ENCODE data around the gene GDI1. TPM values are rescaled to one million over a fixed set of nuclear protein-coding genes. Genes with fewer than 3 reads are reported as not detected.

Gene GDI1
- total RNA-seq, 2 donors from 2014 or later: 157 to 187 TPM

DNA sequence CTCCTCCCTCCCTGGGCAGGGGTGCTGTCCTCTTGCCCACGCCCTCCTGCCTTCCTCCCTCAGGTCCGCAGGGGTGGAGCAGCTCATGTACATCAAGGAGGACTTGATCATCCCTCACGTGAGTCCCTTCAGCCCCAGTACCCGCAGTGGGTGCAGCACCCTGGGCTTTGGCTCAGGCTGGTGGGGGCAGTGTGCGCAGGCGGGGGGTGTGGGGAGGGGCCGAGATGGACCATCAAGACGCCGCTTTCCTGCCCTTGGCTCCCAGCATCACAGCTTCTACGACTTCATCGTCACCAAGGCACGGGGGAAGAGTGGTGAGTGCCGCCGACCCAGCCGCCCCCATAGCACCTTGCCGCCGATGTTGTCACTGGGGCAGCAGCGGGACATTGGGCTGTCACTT lies 12.7 kb downstream of the GDI1 start:
- peaks cover 0 to 13% of the 10 kb centered on the region in 2 donors for H3K4me1 Mint-ChIP-seq (ENCODE audit: low read depth in 2 of 2)
- H3K27me3 Mint-ChIP-seq: no peaks in the 10 kb centered on the region
- no peak overlapping the region for H3K27ac Mint-ChIP-seq
- no peak overlapping the region for H3K4me3 Mint-ChIP-seq
- no peak for DNase-seq (ENCODE audit: low spot score)
- no peaks in the 10 kb centered on the region for H3K36me3 Mint-ChIP-seq
- ATAC-seq: no peak
- no peaks in the 10 kb centered on the region for H3K9me3 Mint-ChIP-seq

DNA sequence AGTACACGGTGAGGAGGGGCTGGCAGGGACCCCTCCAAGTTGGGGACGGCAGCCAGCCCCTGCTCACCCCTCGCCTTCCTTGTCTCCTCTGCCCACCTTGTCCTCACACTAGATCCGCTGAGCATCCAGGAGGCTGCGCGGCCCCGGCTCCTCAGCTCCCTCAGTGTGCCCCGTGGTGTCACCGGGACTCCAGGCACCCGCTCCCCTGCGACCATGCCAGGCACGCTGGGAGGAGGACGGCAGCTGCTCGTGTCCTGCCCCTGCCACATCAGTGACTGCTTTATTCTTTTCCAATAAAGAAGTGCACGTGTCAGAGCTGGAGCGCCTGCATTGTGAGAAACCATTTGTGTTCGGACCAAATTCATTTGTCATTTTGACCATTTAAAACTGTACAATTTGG lies 13.4 kb downstream of the GDI1 start:
- H3K36me3 Mint-ChIP-seq: no peaks in the 10 kb centered on the region
- ATAC-seq (no peak), DNase-seq (ENCODE audit: low spot score) (no peak)
- H3K9me3 Mint-ChIP-seq: no peaks in the 10 kb centered on the region
- H3K27ac Mint-ChIP-seq: no peak overlapping the region
- H3K4me1 Mint-ChIP-seq (ENCODE audit: low read depth in 2 of 2): peaks cover 0 to 13% of the 10 kb centered on the region in 2 donors
- H3K27me3 Mint-ChIP-seq: no peaks in the 10 kb centered on the region
- no peak overlapping the region for H3K4me3 Mint-ChIP-seq

DNA sequence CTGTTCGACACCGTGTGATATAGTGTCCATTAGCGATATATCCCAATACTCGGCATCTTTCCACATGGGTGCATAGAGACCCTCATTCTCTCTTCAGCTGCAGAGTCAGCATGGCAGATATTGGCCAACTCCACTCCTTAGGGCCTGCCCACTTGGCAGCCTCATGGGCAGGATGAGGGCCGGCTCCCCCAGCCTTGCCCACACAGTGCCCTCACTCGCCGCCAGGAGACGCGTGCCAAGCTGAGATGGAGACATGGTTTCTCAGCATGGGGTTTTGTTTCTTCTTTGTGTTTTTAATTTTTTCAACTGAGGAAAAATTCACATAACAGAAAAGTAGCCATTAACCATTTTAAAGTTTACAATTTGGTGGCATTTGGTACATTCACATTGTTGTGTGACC lies 15.9 kb downstream of the GDI1 start:
- H3K4me1 Mint-ChIP-seq (ENCODE audit: low read depth in 2 of 2): peaks cover 6 to 7% of the 10 kb centered on the region in 2 donors
- H3K36me3 Mint-ChIP-seq: no peaks in the 10 kb centered on the region
- no peaks in the 10 kb centered on the region for H3K27me3 Mint-ChIP-seq
- no peak overlapping the region for H3K27ac Mint-ChIP-seq
- DNase-seq (ENCODE audit: low spot score) (no peak), ATAC-seq (no peak)
- H3K9me3 Mint-ChIP-seq: no peaks in the 10 kb centered on the region
- H3K4me3 Mint-ChIP-seq: no peak overlapping the region

DNA sequence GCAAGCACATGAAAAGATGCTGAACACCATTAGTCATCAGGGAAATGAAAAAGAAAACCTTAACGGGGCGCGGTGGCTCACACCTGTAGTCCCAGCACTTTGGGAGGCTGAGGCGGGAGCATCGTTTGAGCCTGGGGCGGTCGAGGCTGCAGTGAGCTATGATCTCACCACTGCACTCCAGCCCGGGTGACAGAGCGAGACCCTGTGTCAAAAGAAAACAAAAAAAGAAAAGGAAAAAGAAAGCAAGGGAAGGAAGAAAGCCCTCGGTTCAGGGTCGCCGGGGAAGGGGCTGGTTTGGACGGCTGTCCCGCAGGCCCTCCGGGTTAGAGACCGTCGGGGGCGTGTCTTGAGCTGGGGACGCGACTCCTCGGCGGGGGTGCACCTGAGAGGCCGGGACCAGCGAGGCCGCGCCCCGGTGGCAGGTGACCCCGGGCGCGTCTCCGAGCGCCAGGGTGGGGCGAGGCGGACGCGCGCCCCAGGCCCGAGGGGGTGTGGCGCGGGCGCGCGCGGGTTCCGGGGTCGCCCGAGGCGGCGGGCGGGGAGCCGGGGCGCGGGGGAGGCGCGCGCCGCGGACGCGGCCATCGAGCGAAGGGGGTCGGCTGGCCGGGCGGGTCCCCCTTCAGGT lies 20.6 kb downstream of the GDI1 start:
- peak overlapping the region; percentile 83 to 88 for H3K27ac Mint-ChIP-seq
- H3K9me3 Mint-ChIP-seq: no peaks in the 10 kb centered on the region
- ATAC-seq: peak; percentile 77 to 80
- H3K27me3 Mint-ChIP-seq: no peaks in the 10 kb centered on the region
- peaks cover 6 to 11% of the 10 kb centered on the region in 2 donors for H3K4me1 Mint-ChIP-seq (ENCODE audit: low read depth in 2 of 2)
- peak overlapping the region; percentile 100 for H3K4me3 Mint-ChIP-seq
- H3K36me3 Mint-ChIP-seq: no peaks in the 10 kb centered on the region
- no peak for DNase-seq (ENCODE audit: low spot score)

DNA sequence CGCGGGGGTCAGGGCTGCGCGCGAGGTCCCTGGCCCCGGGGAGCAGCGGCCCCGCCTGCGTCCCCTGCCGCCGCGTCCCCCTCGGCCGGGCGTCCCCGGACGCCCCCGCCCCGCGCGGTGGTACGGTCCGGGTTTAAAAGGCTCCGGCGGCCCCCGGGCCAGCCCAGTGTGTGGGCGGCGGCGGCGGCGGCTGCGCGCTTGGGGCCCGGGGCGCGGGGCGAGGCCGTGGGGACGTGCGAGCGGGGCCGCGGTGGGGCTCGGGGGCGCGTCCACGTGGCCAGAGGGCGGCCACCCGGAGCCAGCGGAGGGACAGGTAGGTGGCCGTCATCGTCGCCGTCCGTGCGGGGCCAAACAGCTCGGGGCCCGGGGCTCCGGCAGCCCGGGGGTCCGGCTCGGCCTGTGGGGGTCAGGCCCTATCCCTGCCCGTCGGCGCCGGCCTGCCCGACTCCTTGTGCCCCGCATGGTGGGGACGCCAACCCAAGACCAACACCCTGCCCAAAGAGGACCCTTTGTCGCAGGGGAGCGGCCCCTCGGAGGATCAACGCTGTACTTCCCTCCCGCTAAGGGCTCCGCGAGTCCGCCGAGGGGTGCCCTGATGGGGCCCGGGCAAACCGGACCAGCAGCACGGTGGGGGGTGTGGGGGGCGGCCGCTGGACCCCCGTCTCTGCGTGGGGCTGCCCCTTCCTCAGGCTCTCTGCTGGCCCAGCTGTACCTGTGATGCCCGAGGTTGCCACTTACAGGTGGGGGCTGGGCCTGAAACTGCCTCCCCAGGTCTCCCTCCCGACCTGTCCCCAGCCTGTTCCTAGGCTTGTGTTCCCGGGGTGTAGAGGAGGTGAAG lies 21.4 kb downstream of the GDI1 start, which contains the start of gene PLXNA3:
PLXNA3 (plus strand) TSS at position 166 of the 838 bp plus-strand sequence. CDS start 1,903 bp downstream, outside the sequence.
- H3K4me3 Mint-ChIP-seq: peak within 1 kb of the TSS; percentile 100
- peaks cover 6 to 11% of the 10 kb centered on the region in 2 donors for H3K4me1 Mint-ChIP-seq (ENCODE audit: low read depth in 2 of 2)
- peak within 1 kb of the TSS; percentile 83 to 88 for H3K27ac Mint-ChIP-seq
- no peaks in the 10 kb centered on the region for H3K27me3 Mint-ChIP-seq
- H3K36me3 Mint-ChIP-seq: no peaks in the 10 kb centered on the region
- ATAC-seq: peak; percentile 87 to 90
- DNase-seq (ENCODE audit: low spot score): peak; percentile 79
- H3K9me3 Mint-ChIP-seq: no peaks in the 10 kb centered on the region

DNA sequence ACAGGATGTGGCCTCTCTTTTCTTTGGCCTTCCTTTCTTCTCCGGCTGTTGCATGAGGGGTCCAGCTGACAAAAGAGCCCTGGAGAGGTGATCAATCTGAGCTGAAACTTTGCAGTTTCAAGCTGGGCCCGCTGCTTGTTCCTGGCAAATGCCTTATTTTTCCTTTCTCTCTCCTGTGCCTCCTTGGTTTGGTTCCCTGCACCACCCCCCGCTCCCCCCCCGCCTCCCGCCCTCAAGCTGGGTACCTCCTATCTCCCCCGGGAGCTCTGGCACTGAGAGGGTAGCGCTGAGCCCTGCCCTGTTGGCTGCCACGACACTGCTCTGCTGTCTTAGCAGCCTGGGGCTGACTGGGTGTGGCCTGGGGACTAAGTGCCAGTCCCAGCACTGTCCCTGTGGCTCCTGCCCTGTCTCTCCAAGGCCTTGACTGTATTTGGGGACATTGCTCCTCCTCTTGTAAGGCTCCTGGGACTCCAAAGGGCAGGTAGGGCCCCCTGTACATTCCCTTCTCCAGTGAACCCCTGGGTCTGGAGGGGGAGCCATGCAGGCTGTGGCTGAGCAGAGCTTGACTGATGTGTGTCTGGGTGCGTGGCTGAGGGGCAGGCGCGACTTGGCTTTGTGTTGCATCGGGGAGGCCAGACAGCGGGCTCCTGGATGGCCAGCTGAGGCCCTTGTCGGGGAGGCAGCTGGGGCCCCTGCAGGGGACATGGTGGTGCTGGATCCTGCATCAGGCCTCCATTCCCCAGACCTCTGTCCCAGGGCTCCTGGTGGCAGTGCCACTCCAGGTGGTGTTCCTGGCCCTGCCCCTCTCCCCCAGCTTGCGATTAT lies 22.2 kb downstream of the GDI1 start:
- ATAC-seq: peak in 1 of 2 donors; percentile 49
- H3K4me3 Mint-ChIP-seq: peak overlapping the region; percentile 70
- no peaks in the 10 kb centered on the region for H3K27me3 Mint-ChIP-seq
- no peaks in the 10 kb centered on the region for H3K9me3 Mint-ChIP-seq
- H3K27ac Mint-ChIP-seq: peak overlapping the region in 1 of 2 donors; percentile 50
- DNase-seq (ENCODE audit: low spot score): no peak
- H3K36me3 Mint-ChIP-seq: no peaks in the 10 kb centered on the region
- H3K4me1 Mint-ChIP-seq (ENCODE audit: low read depth in 2 of 2): peaks cover 6 to 11% of the 10 kb centered on the region in 2 donors

DNA sequence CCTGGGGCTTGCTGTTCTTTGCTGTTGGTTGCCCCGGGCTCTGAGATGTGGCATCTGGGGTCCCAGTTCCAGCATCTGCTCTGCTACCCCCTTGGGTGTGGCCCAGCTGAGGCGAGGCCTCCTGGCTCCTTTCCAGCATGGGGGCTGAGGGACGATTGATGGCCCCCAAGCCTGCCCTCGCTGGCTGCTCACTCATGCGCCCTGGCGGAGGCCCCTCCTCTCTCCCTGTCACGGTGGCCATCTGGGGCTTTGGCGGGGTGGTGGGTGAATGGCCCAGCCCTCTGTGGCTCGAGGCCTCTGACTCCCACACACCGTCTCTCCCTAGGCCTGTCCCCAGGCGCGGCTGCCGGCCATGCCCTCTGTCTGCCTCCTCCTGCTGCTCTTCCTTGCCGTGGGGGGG lies 22.9 kb downstream of the GDI1 start:
- peak overlapping the region; percentile 32 for H3K4me3 Mint-ChIP-seq

DNA sequence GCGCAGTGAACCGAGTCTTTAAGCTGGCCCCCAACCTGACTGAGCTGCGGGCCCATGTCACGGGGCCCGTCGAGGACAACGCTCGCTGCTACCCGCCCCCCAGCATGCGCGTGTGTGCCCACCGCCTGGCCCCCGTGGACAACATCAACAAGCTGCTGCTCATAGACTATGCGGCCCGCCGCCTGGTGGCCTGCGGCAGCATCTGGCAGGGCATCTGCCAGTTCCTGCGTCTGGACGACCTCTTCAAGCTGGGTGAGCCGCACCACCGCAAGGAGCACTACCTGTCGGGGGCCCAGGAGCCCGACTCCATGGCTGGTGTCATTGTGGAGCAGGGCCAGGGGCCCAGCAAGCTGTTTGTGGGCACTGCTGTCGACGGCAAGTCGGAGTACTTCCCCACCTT lies 23.4 kb downstream of the GDI1 start:
- Mint-ChIP-seq H3K27ac (no peak overlapping the region), H3K4me1 (ENCODE audit: low read depth in 2 of 2) (peaks cover 6 to 11% of the 10 kb centered on the region in 2 donors), H3K9me3 (no peaks in the 10 kb centered on the region), H3K4me3 (peak overlapping the region; percentile 32), H3K36me3 (no peaks in the 10 kb centered on the region), H3K27me3 (no peaks in the 10 kb centered on the region)
- no peak for ATAC-seq
- DNase-seq (ENCODE audit: low spot score): no peak

More for the DNA sequence above, 22.9 kb downstream of the GDI1 start:
- Mint-ChIP-seq H3K27ac (no peak overlapping the region), H3K36me3 (no peaks in the 10 kb centered on the region), H3K4me1 (ENCODE audit: low read depth in 2 of 2) (peaks cover 6 to 11% of the 10 kb centered on the region in 2 donors), H3K9me3 (no peaks in the 10 kb centered on the region), H3K27me3 (no peaks in the 10 kb centered on the region)
- no peak for DNase-seq (ENCODE audit: low spot score)
- no peak for ATAC-seq

DNA sequence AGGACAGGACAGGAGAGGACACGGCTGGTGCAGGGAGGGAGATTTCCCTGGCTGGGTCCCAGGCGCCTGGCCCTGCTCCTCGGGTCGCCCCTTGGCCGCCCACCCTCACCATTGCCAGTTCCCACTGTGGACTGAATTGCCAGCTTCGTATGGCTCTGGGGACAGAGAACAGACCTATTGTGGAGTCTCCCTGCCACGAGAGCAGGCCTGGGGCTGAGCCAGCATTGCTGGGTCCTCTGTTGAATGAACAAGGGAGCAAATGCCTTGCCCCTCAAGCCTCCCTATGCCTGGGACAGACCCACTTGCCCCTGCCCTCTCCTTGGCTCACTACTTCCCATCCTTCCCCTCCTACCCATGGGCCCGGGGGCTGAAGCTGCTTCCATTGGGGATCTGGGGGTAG lies 25.4 kb downstream of the GDI1 start:
- Mint-ChIP-seq H3K36me3 (no peaks in the 10 kb centered on the region), H3K4me1 (ENCODE audit: low read depth in 2 of 2) (peaks cover 2 to 8% of the 10 kb centered on the region in 2 donors), H3K27ac (no peak overlapping the region), H3K9me3 (no peaks in the 10 kb centered on the region), H3K4me3 (no peak overlapping the region), H3K27me3 (no peaks in the 10 kb centered on the region)
- DNase-seq (ENCODE audit: low spot score) (no peak), ATAC-seq (no peak)

DNA sequence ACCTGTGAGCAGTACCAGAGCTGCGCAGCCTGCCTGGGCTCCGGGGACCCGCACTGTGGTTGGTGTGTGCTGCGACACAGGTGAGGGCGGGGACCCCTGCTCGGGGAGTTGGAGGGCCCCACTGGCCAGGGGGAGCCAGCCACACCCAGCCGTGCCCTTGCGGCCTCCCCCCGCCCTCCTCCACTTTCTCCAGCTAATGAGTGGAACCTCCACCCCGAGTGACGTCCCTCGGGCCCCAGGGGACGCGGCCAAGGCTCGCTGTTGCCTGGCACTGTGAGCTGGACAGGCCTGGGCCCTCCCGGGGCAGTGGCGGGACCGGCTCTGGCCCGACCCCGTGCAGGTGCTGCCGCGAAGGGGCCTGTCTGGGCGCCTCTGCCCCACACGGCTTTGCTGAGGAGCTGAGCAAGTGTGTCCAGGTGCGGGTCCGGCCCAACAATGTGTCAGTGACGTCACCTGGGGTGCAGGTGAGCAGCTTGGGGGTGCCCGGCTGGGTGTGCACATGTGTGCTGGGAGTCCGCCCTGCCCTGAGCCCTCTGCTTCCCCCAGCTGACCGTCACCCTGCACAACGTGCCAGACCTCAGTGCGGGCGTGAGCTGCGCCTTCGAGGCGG lies 26.8 kb downstream of the GDI1 start:
- ATAC-seq (no peak), DNase-seq (ENCODE audit: low spot score) (no peak)
- Mint-ChIP-seq H3K27ac (no peak overlapping the region), H3K9me3 (no peaks in the 10 kb centered on the region), H3K4me1 (ENCODE audit: low read depth in 2 of 2) (peaks cover 0 to 5% of the 10 kb centered on the region in 2 donors), H3K36me3 (no peaks in the 10 kb centered on the region), H3K4me3 (no peak overlapping the region), H3K27me3 (no peaks in the 10 kb centered on the region)

DNA sequence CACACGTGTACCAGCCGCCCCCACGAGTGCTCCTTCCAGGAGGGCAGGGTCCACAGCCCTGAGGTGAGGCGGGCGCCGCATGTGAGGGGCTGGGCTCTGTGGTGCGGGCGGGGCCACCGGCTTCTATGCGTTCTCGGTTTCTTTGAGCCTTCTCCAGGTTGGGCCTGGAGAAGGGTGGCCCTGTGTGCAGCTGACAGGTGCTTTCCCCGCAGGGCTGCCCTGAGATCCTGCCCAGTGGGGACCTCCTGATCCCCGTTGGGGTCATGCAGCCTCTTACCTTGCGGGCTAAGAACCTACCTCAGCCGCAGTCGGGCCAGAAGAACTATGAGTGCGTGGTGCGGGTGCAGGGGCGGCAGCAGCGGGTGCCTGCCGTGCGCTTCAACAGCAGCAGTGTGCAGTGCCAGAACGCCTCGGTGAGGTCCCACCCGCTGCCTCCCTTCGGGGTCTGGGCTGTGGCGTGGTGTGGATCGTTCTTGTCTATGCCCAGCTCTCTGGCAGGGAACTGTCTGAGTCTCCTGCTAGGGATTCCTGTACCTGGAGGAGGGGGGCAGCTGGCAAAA lies 27.9 kb downstream of the GDI1 start:
- DNase-seq (ENCODE audit: low spot score) (no peak), ATAC-seq (no peak)
- Mint-ChIP-seq H3K27ac (no peak overlapping the region), H3K4me1 (ENCODE audit: low read depth in 2 of 2) (peaks cover 0 to 3% of the 10 kb centered on the region in 2 donors), H3K36me3 (no peaks in the 10 kb centered on the region), H3K9me3 (no peaks in the 10 kb centered on the region), H3K4me3 (no peak overlapping the region), H3K27me3 (no peaks in the 10 kb centered on the region)

DNA sequence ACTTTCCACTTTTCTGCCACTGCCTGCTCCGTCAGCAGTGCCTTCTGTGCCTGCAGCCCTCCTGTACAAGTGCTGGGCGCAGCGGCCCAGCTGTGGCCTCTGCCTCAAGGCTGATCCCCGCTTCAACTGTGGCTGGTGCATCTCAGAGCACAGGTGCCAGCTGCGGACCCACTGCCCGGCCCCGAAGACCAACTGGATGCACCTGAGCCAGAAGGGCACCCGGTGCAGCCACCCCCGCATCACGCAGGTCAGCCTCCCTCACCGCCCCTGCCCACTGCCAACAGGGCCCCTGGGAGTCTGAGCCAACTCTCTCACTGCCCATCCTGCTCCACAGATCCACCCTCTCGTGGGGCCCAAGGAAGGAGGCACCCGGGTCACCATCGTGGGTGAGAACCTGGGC lies 28.6 kb downstream of the GDI1 start:
- Mint-ChIP-seq H3K4me3 (no peak overlapping the region), H3K27ac (no peak overlapping the region), H3K36me3 (no peaks in the 10 kb centered on the region), H3K27me3 (no peaks in the 10 kb centered on the region), H3K9me3 (no peaks in the 10 kb centered on the region), H3K4me1 (ENCODE audit: low read depth in 2 of 2) (peaks cover 0 to 3% of the 10 kb centered on the region in 2 donors)
- no peak for ATAC-seq
- DNase-seq (ENCODE audit: low spot score): no peak

DNA sequence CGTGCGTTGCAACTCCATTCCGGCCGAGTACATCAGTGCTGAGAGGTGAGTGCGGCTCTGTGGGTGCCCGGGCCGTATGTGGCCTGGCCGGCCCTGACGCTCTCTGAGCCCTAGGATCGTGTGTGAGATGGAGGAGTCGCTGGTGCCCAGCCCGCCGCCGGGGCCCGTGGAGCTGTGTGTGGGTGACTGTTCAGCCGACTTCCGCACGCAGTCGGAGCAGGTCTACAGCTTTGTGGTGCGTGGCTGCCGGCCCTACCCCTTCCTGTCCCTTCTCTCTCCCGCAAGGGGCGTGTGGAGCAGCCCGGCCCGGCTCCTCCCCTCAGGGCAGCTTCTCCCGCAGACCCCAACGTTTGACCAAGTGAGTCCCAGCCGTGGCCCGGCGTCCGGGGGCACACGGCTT lies 29.1 kb downstream of the GDI1 start:
- H3K27ac Mint-ChIP-seq: no peak overlapping the region
- H3K36me3 Mint-ChIP-seq: no peaks in the 10 kb centered on the region

More for the DNA sequence above, 29.1 kb downstream of the GDI1 start:
- H3K4me1 Mint-ChIP-seq (ENCODE audit: low read depth in 2 of 2): peaks cover 0 to 3% of the 10 kb centered on the region in 2 donors
- no peaks in the 10 kb centered on the region for H3K27me3 Mint-ChIP-seq
- no peaks in the 10 kb centered on the region for H3K9me3 Mint-ChIP-seq
- no peak overlapping the region for H3K4me3 Mint-ChIP-seq
- DNase-seq (ENCODE audit: low spot score) (no peak), ATAC-seq (no peak)
